Metanephros (tissue), 1 donor: ENCODE measurements around the gene ZNF526. TPM values are rescaled to one million over a fixed set of nuclear protein-coding genes. Genes with fewer than 3 reads are reported as not detected.

Source experiments
- total RNA-seq: library from RNA; depleted of rRNA; stranded (reverse); fragments of >200 nt; gene quantifications from one replicate; pipeline ENCODE4 v1.2.3, GENCODE V29; 2014

The ZNF526 gene
- 10.2 TPM for total RNA-seq

DNA sequence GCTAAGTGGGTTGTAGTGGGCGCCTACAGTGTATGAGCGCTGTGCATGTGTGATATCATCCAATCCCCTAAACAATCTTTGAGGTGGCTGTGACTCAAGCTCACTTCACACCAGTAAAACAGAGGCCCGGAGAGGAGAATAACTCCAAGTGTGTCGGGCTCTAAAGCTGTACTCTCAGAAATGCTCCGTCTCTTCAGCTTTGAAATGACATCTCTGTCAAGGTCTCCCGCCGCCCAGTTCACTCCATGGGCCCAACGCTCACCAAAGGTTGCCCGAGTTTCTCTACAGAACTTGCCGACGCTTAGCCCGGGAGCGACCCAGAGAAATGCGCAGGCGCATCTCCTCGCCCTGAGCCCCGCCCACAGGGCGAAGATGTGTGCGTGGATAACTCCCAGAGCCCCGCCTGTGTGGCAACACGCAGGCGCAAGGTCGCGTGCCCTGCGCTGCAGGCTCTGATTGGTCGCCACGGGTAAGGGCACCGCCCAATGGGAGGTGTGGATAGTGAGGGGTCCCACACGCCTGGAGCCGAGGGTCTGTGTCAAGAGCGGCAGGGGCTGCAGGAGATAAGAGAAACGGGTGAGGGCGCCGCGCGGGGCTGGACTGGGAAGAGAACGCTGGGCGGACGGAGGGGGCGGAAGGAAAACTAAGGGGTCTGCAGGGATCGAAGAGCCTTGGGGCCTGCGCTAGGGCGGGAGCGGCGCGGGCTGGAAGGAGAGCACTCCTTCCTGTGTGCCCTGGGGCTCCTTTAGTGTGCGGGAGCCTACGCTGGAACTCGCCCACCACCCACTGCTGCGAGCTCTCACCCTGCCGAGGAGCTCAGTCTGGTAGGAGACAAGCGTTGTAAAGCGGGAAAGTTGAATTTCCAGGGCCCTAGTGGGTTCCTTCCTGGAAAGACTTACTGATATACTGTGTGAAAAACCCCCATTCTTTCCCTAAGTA, at the start of gene ZNF526:
Gene ZNF526 (plus strand): TSS at position 501 of the 939 bp plus-strand sequence. CDS start 4,092 bp downstream, outside the sequence.

GRCh38 chr19:42217520-42218437, 2.3 kb upstream of the ZNF526 start, which contains the start of gene DEDD2:
Gene DEDD2, minus strand, starts transcription at chr19:42217677. Its CDS starts 670 bp downstream, at chr19:42217007.

GRCh38 chr19:42242512-42243409, 22.6 kb downstream of the ZNF526 start, which contains the start of gene GSK3A:
Gene GSK3A, minus strand, starts transcription at chr19:42242602. Its CDS starts 137 bp downstream, at chr19:42242465.

GRCh38 chr19:42254850-42255765, 35.0 kb downstream of the ZNF526 start, which contains the start of gene ERF:
Gene ERF, minus strand, starts transcription at chr19:42255128. Its CDS starts 129 bp downstream, at chr19:42254999.

GRCh38 chr19:42268704-42269477, 48.8 kb downstream of the ZNF526 start, which contains the start of gene CIC:
Gene CIC, plus strand, starts transcription at chr19:42269252. Its CDS starts 2,532 bp downstream, at chr19:42271784.

Other genes starting within 250 kb of the ZNF526 start
- 0.53 TPM for gene ATP1A3, start 226.1 kb upstream of the ZNF526 start, total RNA-seq
- 20.8 TPM for gene GRIK5, start 150.1 kb upstream of the ZNF526 start, total RNA-seq
- gene ZNF574, start 144.1 kb upstream of the ZNF526 start, total RNA-seq = 21.1 TPM
- 0.70 TPM for gene POU2F2, start 87.9 kb upstream of the ZNF526 start, total RNA-seq
- 36.3 TPM for gene DEDD2, start 2.6 kb upstream of the ZNF526 start, total RNA-seq
- 29.5 TPM for gene GSK3A, start 22.3 kb downstream of the ZNF526 start, total RNA-seq
- gene ERF, start 34.8 kb downstream of the ZNF526 start, total RNA-seq = 43.8 TPM
- gene CIC, start 48.9 kb downstream of the ZNF526 start, total RNA-seq = 40.2 TPM
- gene PRR19, start 81.8 kb downstream of the ZNF526 start, total RNA-seq = 0.70 TPM
- 57.8 TPM for gene PAFAH1B3, start 82.3 kb downstream of the ZNF526 start, total RNA-seq
- gene TMEM145, start 93.0 kb downstream of the ZNF526 start, total RNA-seq = 0.99 TPM
- 50.2 TPM for gene MEGF8, start 105.3 kb downstream of the ZNF526 start, total RNA-seq
- 0.76 TPM for gene CNFN, start 170.0 kb downstream of the ZNF526 start, total RNA-seq
- gene LIPE, start 207.1 kb downstream of the ZNF526 start, total RNA-seq = 16.4 TPM
- gene CXCL17, start 222.6 kb downstream of the ZNF526 start, total RNA-seq = 0.23 TPM